ENCODE data around the gene SDC1. TPM values are rescaled to one million over a fixed set of nuclear protein-coding genes. Genes with fewer than 3 reads are reported as not detected.

The SDC1 gene
- total RNA-seq, 1 donor from 2014 or later = 11.1 TPM

GRCh38 chr2:20181761-20182160, 43.2 kb downstream of the SDC1 start:
- DNase-seq (ENCODE audit: extremely low spot score, unreplicated experiment) = no peak
- Mint-ChIP-seq H3K4me1 (ENCODE audit: unreplicated experiment) (peaks cover 29% of the 10 kb centered on the region), H3K36me3 (ENCODE audit: unreplicated experiment) (no peaks in the 10 kb centered on the region), H3K27ac (ENCODE audit: unreplicated experiment) (no peak overlapping the region), H3K9me3 (ENCODE audit: unreplicated experiment) (no peaks in the 10 kb centered on the region), H3K4me3 (ENCODE audit: unreplicated experiment) (no peak overlapping the region), H3K27me3 (ENCODE audit: unreplicated experiment) (no peaks in the 10 kb centered on the region)
- TF ChIP-seq CTCF (IDR thresholded peaks at IDR 0.05) = no peak

- Mint-ChIP-seq H3K9me3 (ENCODE audit: unreplicated experiment) (no peaks in the 10 kb centered on the region), H3K36me3 (ENCODE audit: unreplicated experiment) (no peaks in the 10 kb centered on the region), H3K4me3 (ENCODE audit: unreplicated experiment) (no peak overlapping the region), H3K4me1 (ENCODE audit: unreplicated experiment) (peaks cover 22% of the 10 kb centered on the region), H3K27me3 (ENCODE audit: unreplicated experiment) (no peaks in the 10 kb centered on the region), H3K27ac (ENCODE audit: unreplicated experiment) (no peak overlapping the region)
- DNase-seq (ENCODE audit: extremely low spot score, unreplicated experiment) = no peak
- no peak for TF ChIP-seq CTCF (IDR thresholded peaks at IDR 0.05)
Observed at GRCh38 chr2:20180676-20181648, 44.0 kb downstream of the SDC1 start.

- Mint-ChIP-seq H3K4me3 (ENCODE audit: unreplicated experiment) (no peak overlapping the region), H3K27ac (ENCODE audit: unreplicated experiment) (no peak overlapping the region), H3K9me3 (ENCODE audit: unreplicated experiment) (no peaks in the 10 kb centered on the region), H3K27me3 (ENCODE audit: unreplicated experiment) (no peaks in the 10 kb centered on the region), H3K4me1 (ENCODE audit: unreplicated experiment) (peaks cover 12% of the 10 kb centered on the region), H3K36me3 (ENCODE audit: unreplicated experiment) (no peaks in the 10 kb centered on the region)
- TF ChIP-seq CTCF (IDR thresholded peaks at IDR 0.05) = no peak
- DNase-seq (ENCODE audit: extremely low spot score, unreplicated experiment) = no peak
Observed at GRCh38 chr2:20179755-20180594, 45.0 kb downstream of the SDC1 start.

- Mint-ChIP-seq H3K9me3 (ENCODE audit: unreplicated experiment) (no peaks in the 10 kb centered on the region), H3K27ac (ENCODE audit: unreplicated experiment) (no peak overlapping the region), H3K27me3 (ENCODE audit: unreplicated experiment) (no peaks in the 10 kb centered on the region), H3K4me3 (ENCODE audit: unreplicated experiment) (no peak overlapping the region), H3K4me1 (ENCODE audit: unreplicated experiment) (peaks cover 6% of the 10 kb centered on the region), H3K36me3 (ENCODE audit: unreplicated experiment) (no peaks in the 10 kb centered on the region)
- DNase-seq (ENCODE audit: extremely low spot score, unreplicated experiment) = no peak
- TF ChIP-seq CTCF (IDR thresholded peaks at IDR 0.05) = no peak
Observed at GRCh38 chr2:20179466-20179754, 45.5 kb downstream of the SDC1 start.
